HUES48 (cell line): ENCODE data around the gene LPAR2.

Experiments used
- H3K27ac ChIP-seq: one replicate; pipeline ENCODE4 v1.7.0; 2013; ENCODE audit warnings: low read depth, low read length, inconsistent platforms
- H3K27me3 ChIP-seq: 2 replicates; pipeline ENCODE4 v1.6.1; 2013; ENCODE audit warnings: mild to moderate bottlenecking, low read length; ENCODE audit not compliant: control insufficient read depth, insufficient read depth
- H3K36me3 ChIP-seq: 2 replicates; pipeline ENCODE4 v1.6.1; 2013; ENCODE audit warnings: low read length; ENCODE audit not compliant: control insufficient read depth, insufficient read depth
- H3K4me1 ChIP-seq: 2 replicates; pipeline ENCODE4 v1.6.1; 2013; ENCODE audit warnings: mild to moderate bottlenecking, low read length; ENCODE audit not compliant: control insufficient read depth, insufficient read depth
- H3K4me3 ChIP-seq: 2 replicates; pipeline ENCODE4 v1.5.1; 2013; ENCODE audit warnings: mild to moderate bottlenecking, low read depth, low read length
- H3K9ac ChIP-seq: 2 replicates; pipeline ENCODE4 v1.6.1; 2013; ENCODE audit warnings: mild to moderate bottlenecking, low read depth, low read length, moderate library complexity
- H3K9me3 ChIP-seq: 2 replicates; pipeline ENCODE4 v1.6.1; 2013; ENCODE audit warnings: low read length; ENCODE audit not compliant: control insufficient read depth, insufficient read depth

The LPAR2 gene

DNA sequence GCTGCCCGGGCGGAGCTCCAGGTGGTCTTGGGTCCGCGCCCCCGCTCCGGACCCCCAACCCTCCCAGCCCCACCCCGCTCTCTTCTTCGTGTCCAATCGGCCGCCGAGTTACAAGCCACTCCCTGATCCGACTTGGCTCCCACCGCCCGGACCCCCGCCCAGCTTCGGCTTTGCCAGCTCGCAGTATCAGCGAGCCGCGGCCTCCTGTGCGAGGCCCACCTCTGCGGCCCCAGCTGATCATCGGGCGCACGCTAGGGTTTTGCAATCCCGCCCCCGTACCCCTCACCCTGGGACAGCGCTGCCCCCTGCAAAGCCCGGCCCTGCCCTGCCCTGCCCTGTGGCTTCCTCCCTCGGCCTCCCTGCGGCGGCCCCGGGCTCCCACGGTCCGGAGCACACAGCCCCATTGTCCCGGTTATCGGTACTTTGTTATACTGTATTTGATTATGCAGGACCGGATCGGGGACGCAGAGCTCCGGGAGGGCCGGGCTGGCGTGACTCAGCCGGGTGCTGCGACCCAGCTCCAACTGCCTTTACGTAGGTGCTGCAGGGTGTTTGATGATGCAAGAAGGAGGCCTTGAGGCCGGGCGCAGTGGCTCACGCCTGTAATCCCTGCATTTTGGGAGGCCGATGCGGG is 598 bp upstream of the LPAR2 start:
- Histone ChIP-seq H3K4me3 (peak overlapping the region; percentile 88), H3K27me3 (no peaks in the 10 kb centered on the region), H3K4me1 (peaks cover 4% of the 10 kb centered on the region; the same call in 1 of the 2 replicates), H3K9me3 (no peaks in the 10 kb centered on the region), H3K36me3 (peaks cover 31% of the 10 kb centered on the region), H3K27ac (peak overlapping the region; percentile 93), H3K9ac (peak overlapping the region; percentile 84)

DNA sequence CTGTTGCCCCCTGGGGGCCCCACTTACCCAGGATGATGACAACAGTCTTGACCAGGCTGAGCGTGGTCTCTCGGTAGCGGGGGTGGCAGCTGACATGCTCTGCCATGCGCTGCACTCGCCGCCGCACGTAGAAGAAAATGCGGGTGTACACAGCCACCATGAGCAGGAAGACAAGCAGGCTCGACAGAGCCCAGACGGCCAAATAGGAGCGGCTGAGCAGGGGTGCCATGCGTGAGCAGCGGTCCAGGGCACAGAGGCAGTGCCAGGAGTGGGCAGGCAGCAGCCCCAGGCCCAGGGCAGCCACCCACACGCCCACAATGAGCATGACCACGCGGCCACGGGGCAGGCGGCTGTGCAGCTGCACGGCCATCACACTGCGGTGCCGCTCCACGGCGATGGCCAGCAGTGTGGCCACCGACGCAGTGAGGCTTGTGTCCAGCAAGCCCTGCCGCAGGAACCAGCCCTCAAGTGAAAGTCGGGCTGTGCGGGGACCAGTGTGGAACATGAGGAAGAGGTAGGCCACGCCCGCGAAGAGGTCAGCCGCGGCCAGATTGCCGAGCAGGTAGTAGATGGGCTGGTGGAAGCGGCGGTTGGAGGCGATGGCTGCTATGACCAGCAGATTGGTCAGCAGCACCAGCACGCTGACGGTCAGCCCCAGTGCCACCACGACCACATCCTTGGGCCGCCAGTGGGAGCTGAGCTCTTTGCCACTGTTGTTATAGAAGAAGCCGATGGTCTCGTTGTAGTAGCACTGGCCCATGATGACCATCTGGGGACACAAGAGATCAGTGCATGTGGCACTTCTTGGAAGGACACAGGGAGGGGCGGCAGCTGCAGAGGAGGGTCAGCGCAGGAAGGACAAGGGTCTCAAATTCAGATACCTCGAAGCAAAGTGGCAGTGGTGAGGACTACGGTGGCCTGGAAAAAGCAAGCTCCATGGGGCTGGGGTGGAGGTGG is 1.2 kb downstream of the LPAR2 start:
- peak overlapping the region; percentile 88 for H3K4me3 ChIP-seq
- H3K27me3 ChIP-seq: no peaks in the 10 kb centered on the region
- H3K9me3 ChIP-seq: no peaks in the 10 kb centered on the region
- H3K27ac ChIP-seq: no peak overlapping the region
- H3K9ac ChIP-seq: peak overlapping the region; percentile 76
- peaks cover 39% of the 10 kb centered on the region for H3K36me3 ChIP-seq
- H3K4me1 ChIP-seq: peaks cover 4% of the 10 kb centered on the region; the same call in 1 of the 2 replicates

DNA sequence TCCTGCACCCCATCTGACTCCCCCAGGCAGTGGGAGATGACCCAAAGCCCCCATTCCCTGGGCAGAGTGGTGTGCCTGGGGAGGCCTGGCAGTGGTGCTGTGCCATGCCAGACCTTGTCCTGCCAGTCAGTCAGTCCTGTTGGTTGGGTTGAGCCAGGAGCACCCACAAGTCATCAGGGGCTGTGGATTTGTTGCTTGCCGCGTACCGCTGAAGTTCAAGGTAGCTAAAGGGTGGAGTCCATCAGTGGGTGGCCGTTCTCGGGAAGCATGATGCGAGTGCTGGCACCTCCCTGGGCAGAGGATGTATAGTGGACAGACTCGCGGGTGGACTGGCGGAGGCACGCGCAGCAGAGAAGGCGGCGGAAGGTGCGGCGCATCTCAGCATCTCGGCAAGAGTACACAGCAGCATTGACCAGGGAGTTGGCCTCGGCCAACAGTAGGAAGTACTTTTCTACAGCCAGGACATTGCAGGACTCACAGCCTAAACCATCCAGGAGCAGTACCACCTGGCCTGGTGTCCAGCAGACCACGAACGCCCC is 3.9 kb downstream of the LPAR2 start:
- H3K4me1 ChIP-seq: peaks cover 4% of the 10 kb centered on the region; the same call in 1 of the 2 replicates
- H3K9me3 ChIP-seq: no peaks in the 10 kb centered on the region
- H3K9ac ChIP-seq: no peak overlapping the region
- no peak overlapping the region for H3K27ac ChIP-seq
- H3K4me3 ChIP-seq: no peak overlapping the region
- H3K27me3 ChIP-seq: no peaks in the 10 kb centered on the region
- peaks cover 39% of the 10 kb centered on the region for H3K36me3 ChIP-seq

DNA sequence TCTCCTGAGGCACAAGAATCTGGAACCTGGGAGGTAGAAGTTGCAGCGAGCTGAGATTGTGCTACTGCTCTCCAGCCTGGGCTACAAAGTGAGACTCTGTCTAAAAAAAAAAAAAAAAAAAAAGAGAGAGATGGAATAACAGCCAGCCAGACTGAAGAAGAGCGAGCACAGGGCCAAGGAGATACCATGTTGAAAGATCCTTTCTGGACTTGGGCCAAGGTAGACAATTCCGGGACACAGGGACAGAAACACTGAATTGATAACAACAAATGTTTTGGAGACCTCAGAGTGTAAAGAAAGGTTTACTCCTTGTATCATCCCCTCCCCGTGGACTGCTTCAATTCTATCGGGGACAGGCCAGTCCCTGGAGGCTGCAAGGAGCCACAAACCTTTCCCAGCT is 4.6 kb downstream of the LPAR2 start:
- no peaks in the 10 kb centered on the region for H3K27me3 ChIP-seq
- H3K27ac ChIP-seq: no peak overlapping the region
- H3K9me3 ChIP-seq: no peaks in the 10 kb centered on the region
- H3K4me3 ChIP-seq: no peak overlapping the region
- H3K9ac ChIP-seq: no peak overlapping the region
- H3K4me1 ChIP-seq: peaks cover 4% of the 10 kb centered on the region; the same call in 1 of the 2 replicates
- peaks cover 39% of the 10 kb centered on the region for H3K36me3 ChIP-seq

DNA sequence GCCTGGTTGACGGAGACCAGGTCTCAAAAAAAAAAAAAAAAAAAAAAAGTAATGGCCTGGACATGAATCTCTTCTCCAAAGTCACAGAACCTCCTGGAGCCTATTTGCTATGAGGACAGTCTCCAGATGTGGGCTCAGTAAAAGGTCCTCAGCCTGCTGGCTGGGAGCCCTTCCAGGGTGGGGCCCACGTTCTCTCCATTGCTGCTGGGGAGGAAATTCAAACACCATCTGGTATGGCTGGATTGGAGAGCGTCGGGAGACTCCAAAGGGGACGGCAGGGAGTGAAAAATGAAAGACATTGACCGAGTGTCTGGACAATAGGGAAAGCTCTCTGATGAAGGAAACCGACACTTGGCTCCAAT is 8.2 kb downstream of the LPAR2 start:
- no peaks in the 10 kb centered on the region for H3K4me1 ChIP-seq
- H3K9ac ChIP-seq: no peak overlapping the region
- H3K9me3 ChIP-seq: no peaks in the 10 kb centered on the region
- H3K36me3 ChIP-seq: peaks cover 25% of the 10 kb centered on the region
- H3K27me3 ChIP-seq: peaks cover 10% of the 10 kb centered on the region
- no peak overlapping the region for H3K4me3 ChIP-seq
- no peak overlapping the region for H3K27ac ChIP-seq

DNA sequence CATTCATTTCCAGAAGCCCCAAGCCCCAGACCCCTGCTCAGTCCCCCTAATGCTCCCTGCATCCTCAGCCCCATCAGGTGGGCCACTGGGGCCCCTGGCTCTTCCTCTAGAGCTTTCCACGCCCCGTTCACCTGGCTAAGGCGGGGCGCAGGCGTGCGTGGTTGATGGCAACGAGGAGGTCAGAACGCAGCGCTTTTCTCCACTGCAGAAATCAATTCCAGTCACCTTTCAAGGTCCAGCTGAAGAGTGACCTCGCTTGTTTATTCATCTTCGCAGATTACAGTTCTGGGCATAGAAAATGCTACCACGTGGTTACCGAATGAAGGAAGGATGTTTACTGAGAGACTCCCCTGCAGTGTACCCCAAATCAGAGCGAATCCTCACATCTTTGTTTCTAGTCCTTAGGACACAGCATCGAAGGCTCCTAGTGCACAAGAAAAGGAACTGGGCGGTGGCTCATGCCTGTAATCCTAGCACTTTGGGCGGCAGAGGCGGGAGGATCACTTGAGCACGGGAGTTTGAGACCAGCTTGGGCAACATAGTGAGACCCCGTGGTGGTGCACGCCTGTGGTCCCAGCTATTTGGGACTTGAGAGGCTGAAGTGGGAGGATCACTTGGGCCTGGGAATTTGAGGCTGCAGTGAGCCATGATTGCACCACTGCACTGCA is 8.7 kb downstream of the LPAR2 start:
- Histone ChIP-seq H3K36me3 (peaks cover 20% of the 10 kb centered on the region), H3K4me3 (peak overlapping the region; percentile 63; the same call in 1 of the 2 replicates)

DNA sequence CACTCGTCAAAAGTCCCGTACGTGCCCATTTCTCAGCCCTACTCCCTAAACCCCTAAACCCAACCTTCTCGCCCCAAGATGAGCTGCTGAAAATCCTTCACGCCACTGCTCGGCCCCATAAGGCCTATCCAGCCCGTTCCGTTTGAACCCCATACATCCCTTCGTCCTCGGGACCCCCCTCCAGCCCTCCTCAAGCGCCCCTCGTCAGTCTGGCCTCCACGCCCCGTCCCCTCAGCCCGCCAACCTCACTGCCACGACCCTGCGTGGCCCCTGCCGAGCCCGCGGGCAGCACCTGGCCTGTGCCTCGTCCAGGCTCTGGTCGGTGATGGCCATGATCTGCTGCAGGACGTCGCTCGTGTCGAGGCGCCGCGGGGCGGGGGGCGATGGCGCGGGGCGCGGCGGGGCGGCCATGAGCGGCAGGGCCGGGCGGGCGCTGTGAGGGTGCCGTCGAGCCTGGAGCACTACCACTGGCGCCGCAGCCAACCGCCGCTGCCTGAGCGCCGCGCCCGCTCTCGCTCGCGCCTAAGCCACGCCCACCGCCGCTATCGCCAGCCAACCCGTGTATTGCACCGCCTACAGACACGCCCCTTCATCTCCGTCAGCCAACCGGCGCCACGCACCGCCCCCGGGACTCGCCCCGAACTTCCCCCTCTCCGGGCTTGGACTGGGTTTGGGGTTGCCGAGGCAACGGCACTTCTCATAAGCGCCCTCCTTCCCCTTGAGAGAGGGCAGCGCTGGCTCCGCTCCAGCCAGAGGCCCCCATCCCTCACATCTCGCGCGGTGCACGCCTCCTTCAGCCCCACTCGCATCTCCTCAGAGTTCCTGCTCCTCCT is 9.6 kb downstream of the LPAR2 start, which contains the start of gene PBX4:
PBX4 (minus strand) TSS at position 469 of the 833 bp plus-strand sequence; CDS start at position 411, 58 bp downstream.
- Histone ChIP-seq H3K4me3 (peak within 1 kb of the TSS; percentile 63), H3K27ac (no peak within 1 kb of the TSS), H3K4me1 (no peaks in the 10 kb centered on the region), H3K27me3 (peaks cover 10% of the 10 kb centered on the region), H3K9me3 (no peaks in the 10 kb centered on the region), H3K9ac (no peak within 1 kb of the TSS), H3K36me3 (peaks cover 11% of the 10 kb centered on the region)

More for the DNA sequence above, 8.7 kb downstream of the LPAR2 start:
- Histone ChIP-seq H3K9me3 (no peaks in the 10 kb centered on the region), H3K4me1 (no peaks in the 10 kb centered on the region), H3K9ac (no peak overlapping the region), H3K27ac (no peak overlapping the region), H3K27me3 (peaks cover 10% of the 10 kb centered on the region)

DNA sequence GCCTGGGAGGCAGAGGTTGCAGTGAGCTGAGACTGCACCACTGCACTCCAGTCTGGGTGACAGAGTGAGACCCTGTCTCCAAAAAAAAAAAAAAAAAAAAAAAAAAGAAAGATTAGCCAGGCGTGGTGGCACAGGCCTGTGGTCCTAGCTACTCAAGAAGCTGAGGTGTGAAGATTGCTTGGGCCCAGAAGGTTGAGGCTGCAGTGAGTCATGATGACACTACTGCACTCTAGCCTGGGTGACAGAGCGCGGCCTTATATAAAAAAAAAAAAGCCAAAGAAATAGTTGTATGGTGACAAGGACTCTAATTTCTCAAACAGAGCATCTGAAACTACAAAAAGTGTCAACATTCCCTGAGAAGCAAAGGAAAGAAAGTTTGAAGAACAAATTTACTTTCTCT is 12.9 kb downstream of the LPAR2 start:
- no peaks in the 10 kb centered on the region for H3K9me3 ChIP-seq
- H3K4me3 ChIP-seq: no peak overlapping the region
- no peak overlapping the region for H3K9ac ChIP-seq
- H3K27me3 ChIP-seq: peaks cover 10% of the 10 kb centered on the region
- H3K36me3 ChIP-seq: no peaks in the 10 kb centered on the region
- H3K4me1 ChIP-seq: no peaks in the 10 kb centered on the region
- no peak overlapping the region for H3K27ac ChIP-seq

DNA sequence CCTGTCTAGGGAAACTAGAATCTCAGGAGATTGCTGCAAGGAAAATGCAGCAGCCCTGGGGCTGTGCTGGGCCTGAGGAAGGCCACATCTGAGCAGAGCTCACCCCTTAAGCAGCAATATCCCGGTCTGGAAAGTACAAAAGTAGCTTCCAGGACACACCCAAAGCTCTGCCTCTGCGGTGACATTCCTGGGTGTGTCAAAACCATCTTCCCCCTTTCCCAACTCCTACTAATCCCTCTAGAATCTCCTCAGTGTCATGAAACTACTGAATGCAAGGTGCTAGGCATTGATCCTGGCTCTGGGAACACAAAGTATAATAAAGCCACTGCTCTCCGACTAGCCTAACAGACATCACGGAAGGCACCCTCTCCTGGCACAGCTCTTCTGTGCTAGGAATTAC is 14.5 kb downstream of the LPAR2 start:
- H3K36me3 ChIP-seq: no peaks in the 10 kb centered on the region
- no peak overlapping the region for H3K4me3 ChIP-seq
- H3K27me3 ChIP-seq: peaks cover 10% of the 10 kb centered on the region
- H3K4me1 ChIP-seq: no peaks in the 10 kb centered on the region
- H3K9ac ChIP-seq: no peak overlapping the region
- H3K9me3 ChIP-seq: no peaks in the 10 kb centered on the region
- no peak overlapping the region for H3K27ac ChIP-seq
